GM18868 (cell line): ENCODE measurements around the gene CAAP1.
"Not testable (repeated sequence)": the region's sequence is repeated elsewhere in the genome, so short reads cannot be mapped to it uniquely, and the experiment has no call there.

Experiments
- ATAC-seq: cut with Tn5 transposase; IDR thresholded peaks from one replicate; pipeline ENCODE4 v1.9.1; 2021; ENCODE audit warnings: mild to moderate bottlenecking, moderate library complexity; ENCODE audit not compliant: unreplicated experiment

Gene CAAP1

GRCh38 chr9:26892251-26893029 lies at the start of gene CAAP1:
TSS of gene CAAP1 (minus strand) at chr9:26892802. CDS start at chr9:26892715, 87 bp downstream.
- peak; percentile 91 for ATAC-seq

DNA sequence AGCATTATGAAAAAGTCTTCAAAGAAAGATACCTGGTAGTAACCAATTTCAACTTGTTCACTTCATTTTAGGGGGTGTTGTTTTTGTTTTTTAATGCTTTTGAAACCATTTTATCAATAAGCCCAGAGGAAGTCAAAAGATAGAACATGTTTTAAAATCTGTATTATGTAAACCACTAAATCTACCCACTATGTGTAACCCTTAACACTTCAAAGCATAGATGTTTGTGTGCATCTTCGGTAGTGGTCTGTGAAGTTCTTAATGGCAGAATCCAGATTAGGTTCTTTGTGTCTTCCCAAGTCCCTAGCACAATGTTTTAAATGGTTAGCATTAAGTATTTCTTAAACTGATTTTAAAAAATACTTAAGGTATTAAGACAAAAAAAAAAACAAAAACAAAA lies 48.2 kb upstream of the CAAP1 start:
- ATAC-seq = no peak

- ATAC-seq = no peak
Measured at GRCh38 chr9:26939955-26940711, 47.5 kb upstream of the CAAP1 start.

DNA sequence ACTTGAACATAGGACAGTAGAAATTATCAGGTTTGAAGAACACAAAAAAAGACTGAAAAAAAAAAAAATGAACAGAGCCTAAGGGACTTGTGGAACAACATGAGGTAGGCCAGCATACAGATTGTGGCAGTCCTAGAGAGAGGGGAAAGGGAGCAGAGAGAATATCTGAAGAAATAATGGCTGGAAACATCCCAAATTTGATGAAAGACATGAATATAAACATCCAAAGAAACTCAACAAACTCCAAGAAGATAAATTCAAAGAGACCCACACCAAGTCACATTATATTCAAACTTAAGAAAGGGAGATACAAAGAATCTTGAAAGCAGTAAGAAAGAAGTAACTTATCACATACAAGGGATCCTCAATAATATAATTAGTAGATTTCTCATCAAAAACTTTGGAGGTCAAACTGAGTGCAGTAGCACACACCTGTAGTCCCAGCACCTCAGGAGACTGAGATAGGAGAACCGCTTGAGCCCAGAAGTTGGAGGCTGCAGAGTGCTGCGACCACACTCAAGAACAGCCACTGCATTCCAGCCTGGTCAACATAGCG lies 45.3 kb upstream of the CAAP1 start:
- ATAC-seq = no peak

DNA sequence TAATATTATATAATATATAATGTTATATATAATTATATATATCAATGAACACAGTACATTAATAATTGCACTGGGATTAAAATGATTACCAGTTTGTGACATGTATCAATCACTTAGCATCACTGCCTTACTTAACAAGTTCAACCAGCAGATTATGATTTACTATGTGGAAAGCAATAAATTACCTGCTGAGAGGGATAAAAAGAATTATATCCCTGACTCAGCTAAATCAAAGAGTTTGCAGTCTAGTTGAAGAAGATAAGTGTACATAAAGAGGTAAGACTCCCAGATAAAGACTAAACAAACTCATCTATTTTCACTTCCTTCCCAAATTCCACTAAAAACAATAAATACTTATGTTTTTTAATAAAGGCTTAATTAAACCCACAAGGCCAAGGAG lies 43.2 kb upstream of the CAAP1 start:
- ATAC-seq = no peak

GRCh38 chr9:26928902-26929495 lies 36.4 kb upstream of the CAAP1 start:
- ATAC-seq = no peak

- no peak for ATAC-seq
Measured at GRCh38 chr9:26925609-26926008, 33.0 kb upstream of the CAAP1 start.

GRCh38 chr9:26919698-26920097 lies 27.1 kb upstream of the CAAP1 start:
- no peak for ATAC-seq

DNA sequence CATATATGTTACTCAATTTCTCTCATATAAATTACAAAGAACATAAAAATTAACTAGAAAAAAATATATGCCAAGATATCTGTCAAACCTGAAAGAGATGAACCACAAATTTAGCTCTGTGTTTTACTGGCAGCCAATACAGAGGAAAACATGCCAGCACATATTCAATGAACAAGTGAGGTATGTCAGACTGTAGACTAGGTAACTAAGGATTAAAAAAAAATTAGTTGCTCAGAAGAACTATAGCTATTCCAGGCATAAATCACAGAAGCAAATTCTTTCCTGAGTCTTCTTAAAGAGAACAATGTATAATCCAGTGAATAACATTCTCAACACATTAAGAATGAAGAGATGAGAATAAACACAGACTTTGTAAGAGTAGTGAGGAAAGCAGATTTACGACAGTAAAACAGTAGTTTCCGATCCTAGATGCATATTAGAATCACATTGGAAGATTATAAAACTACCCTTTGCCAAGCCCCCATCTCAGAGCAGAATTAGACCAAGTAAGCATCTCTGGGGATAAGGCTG lies 20.6 kb upstream of the CAAP1 start:
- no peak for ATAC-seq

DNA sequence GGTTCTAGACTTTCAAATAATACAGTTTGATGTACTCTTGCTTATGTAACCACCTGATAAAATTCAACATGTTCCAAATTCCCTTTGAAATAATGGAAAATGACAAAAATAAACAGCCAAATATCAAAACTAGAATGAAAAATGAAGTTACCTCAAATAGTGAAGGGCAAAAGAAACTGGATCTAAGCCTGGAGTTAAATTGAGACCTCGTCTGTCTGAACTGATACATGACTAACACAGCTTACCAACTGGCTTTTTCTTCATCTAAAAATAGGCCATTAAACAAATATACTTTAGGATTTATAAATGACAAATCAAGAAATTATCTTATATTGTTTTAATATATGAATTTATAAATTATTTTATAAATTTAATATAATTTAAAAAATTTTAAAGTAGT lies 12.1 kb upstream of the CAAP1 start:
- no peak for ATAC-seq

GRCh38 chr9:26904070-26904469 lies 11.5 kb upstream of the CAAP1 start:
- no peak for ATAC-seq

DNA sequence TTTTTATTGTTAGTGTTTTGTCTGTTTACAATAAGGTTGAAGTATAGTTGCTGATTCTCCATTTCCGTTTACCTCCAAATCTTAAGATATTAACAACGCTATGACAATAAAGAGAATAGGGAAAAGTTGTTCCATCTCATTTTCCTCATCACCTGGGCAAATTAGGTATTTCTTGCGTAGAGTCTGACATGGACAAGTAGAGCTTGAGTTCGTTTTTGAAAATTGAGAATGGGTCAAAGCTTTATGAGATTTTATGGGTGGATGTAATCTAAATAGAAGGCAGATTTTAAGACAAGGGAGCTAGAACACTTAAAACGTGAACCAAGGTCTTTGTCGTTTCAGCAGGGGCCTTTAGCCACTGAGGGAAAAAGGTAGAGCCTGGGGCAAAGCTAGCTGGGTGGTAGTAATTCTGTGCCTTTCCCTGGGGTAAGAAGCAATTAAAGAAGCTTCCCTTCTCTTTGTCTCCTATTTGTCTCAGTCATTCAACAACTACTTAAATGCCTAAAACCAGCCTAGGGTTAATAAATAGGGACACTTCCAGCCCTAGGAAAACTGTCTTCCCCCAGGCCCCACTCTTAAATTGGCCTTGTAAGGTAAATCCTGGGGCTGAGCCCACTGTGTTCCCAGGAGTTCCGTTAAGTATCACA lies 551 bp upstream of the CAAP1 start:
- no peak for ATAC-seq

GRCh38 chr9:26891726-26892125 lies 876 bp downstream of the CAAP1 start:
- ATAC-seq = no peak

DNA sequence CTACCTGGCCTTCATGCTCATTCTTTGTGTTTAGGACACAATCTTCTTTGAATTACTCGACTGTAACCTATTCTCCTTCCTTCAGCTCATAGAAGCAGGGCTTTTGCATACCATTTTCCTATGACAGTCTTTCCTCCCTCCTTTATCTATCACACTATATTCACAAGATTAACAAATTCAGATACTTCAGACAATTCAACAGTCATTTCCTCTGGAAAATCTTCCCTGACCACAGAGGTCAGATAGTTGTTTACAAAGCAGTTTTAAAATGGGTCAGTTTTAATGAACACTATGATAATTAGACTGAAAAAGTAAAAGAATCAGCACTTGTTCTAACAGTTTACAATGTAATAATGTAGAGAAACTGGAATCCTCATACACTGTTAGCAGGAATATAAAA lies 4.3 kb downstream of the CAAP1 start:
- ATAC-seq = no peak

DNA sequence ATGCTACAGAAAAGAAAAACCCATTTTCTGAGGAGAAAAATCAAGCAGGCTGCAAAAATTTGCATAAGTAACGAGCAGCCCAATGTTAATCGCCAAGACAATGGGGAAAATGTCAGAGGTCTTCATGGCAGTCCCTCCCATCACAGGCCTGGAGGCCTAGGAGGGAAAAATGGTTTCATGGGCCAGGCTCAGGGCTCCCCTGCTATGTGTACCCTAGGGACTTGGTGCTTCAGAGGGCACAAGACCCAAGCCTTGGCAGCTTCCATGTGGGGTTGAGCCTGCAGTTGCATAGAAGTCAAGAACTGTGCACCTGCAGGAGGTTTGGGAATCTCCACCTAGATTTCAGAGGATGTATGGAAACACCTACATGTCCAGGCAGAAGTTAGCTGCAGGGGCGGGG lies 10.4 kb downstream of the CAAP1 start:
- ATAC-seq = no peak

DNA sequence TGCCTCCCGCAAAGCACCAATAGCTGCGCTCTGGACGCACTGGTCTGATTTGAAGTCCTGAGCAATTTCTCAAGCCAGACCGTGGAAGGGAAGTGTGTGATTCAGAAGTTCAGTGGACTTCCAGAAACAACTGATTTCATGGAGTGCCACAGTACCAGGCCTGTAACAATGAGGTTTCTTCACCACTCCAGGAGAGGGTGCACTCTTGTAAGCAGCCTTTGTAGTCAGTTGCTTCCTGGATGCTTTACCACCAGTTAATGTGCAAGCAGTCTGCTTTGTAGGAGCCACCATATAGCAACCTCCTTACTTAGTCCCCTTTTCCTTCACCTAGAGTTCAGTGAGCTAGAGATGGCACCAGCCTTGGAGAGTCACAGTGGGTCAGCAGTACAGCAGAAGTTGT lies 12.3 kb downstream of the CAAP1 start:
- no peak for ATAC-seq

GRCh38 chr9:26875155-26875554 lies 17.4 kb downstream of the CAAP1 start:
- not testable (repeated sequence) for ATAC-seq

- ATAC-seq = no peak
Measured at GRCh38 chr9:26870292-26870691, 22.3 kb downstream of the CAAP1 start.

DNA sequence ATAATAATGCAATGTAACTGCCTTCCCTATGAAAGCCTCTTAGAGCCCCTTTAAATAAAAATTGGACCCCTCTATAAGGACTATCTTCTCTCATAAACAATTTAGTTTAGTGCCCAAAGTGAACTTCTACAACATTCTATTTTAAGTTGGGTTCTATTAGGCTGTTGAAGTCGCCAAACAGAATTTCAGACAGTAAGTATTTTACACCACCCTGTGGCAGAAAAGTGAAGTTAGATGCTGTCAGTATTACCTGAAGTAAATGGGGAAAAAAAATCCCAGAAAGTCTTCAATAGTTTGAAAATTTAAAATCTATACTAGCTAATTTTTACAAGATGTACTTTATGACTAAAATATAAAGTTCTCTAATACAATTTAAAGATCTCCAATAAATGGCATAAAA lies 29.5 kb downstream of the CAAP1 start:
- ATAC-seq = peak; percentile 47

DNA sequence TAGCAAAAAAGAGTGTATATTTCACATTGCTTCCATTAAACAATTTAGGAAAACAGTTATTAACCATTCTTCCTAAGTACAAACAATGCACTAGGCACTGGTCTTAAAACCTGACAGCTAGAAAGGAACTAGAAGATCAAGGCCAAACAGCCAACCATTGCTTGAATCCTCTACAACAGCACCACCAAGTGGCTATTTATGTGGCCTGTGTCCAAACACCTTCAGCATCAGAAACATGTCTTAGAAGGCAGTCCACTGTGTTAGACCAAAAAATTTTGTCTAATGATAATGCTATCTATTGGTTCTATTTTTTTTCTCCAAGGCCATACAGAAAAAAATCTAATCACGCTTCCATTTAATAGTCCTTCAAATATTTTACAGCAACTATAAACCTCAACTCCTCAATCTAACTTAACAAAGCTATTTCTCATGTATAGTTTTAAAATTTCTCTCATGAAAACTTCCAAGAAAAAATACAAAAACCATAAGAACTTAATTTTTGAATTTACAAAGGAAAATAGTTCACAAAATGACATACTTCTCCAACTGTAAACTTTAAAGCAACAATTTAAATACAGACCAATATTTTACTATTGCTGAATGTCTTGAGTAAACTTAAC lies 36.1 kb downstream of the CAAP1 start:
- peak; percentile 90 for ATAC-seq
